MM.1S (cell line): ENCODE measurements around the gene STK32A.

Experiments
- DNase-seq: peaks from one replicate; pipeline ENCODE4 v3.0.0-alpha.2; 2015
- H2AFZ ChIP-seq: fragments of 300-600 bp; sonication (generic); 2 replicates; pipeline ENCODE4 v1.6.0; 2016; ENCODE audit warnings: antibody characterized with exemption, low read length
- H3F3A ChIP-seq: fragments of 300-600 bp; sonication (generic); 2 replicates; pipeline ENCODE4 v1.6.1; 2016; ENCODE audit warnings: mild to moderate bottlenecking, antibody characterized with exemption, low read length, moderate library complexity, mixed read lengths; ENCODE audit not compliant: insufficient read depth
- H3K27ac ChIP-seq: fragments of 300-600 bp; sonication (generic); 2 replicates; pipeline ENCODE4 v1.5.1; 2016; ENCODE audit warnings: mild to moderate bottlenecking, low read length
- H3K27me3 ChIP-seq: fragments of 300-600 bp; sonication (generic); replicated peaks from 2 replicates; pipeline ENCODE4 v1.6.0; 2016; ENCODE audit warnings: low read length; ENCODE audit not compliant: insufficient read depth
- H3K36me3 ChIP-seq: fragments of 300-600 bp; sonication (generic); replicated peaks from 2 replicates; pipeline ENCODE4 v1.6.1; 2016; ENCODE audit warnings: mild to moderate bottlenecking, low read length, mixed read lengths; ENCODE audit not compliant: insufficient read depth
- H3K4me1 ChIP-seq: fragments of 300-600 bp; sonication (generic); 2 replicates; pipeline ENCODE4 v1.6.1; 2016; ENCODE audit warnings: low read length, mixed read lengths
- H3K4me2 ChIP-seq: fragments of 300-600 bp; sonication (generic); 2 replicates; pipeline ENCODE4 v1.6.0; 2016; ENCODE audit warnings: low read depth, low read length
- H3K4me3 ChIP-seq: fragments of 300-600 bp; sonication (generic); 2 replicates; pipeline ENCODE4 v1.5.1; 2016; ENCODE audit warnings: low read length, mixed read lengths
- H3K79me2 ChIP-seq: fragments of 300-600 bp; sonication (generic); 2 replicates; pipeline ENCODE4 v1.6.1; 2016; ENCODE audit warnings: mixed run types, low read length, mixed read lengths
- H3K9ac ChIP-seq: fragments of 300-600 bp; sonication (generic); 2 replicates; pipeline ENCODE4 v1.6.1; 2016; ENCODE audit warnings: low read length, mixed read lengths
- H3K9me2 ChIP-seq: fragments of 300-600 bp; sonication (generic); replicated peaks from 2 replicates; pipeline ENCODE4 v1.6.1; 2016; ENCODE audit warnings: mild to moderate bottlenecking, low read length, mixed read lengths; ENCODE audit not compliant: insufficient read depth
- H3K9me3 ChIP-seq: fragments of 300-600 bp; sonication (generic); replicated peaks from 2 replicates; pipeline ENCODE4 v1.6.1; 2016; ENCODE audit warnings: mild to moderate bottlenecking, low read length, mixed read lengths; ENCODE audit not compliant: insufficient read depth
- H4K20me1 ChIP-seq: fragments of 300-600 bp; sonication (generic); 2 replicates; pipeline ENCODE4 v1.6.1; 2016; ENCODE audit warnings: mild to moderate bottlenecking, low read length, moderate library complexity, mixed read lengths; ENCODE audit not compliant: insufficient read depth
- CTCF ChIP-seq: fragments of 300-600 bp; sonication (generic); IDR thresholded peaks from 2 replicates; pipeline ENCODE4 v1.5.1; 2016; ENCODE audit warnings: antibody characterized with exemption, low read length, mixed read lengths
- EZH2 ChIP-seq: fragments of 300-600 bp; sonication (generic); optimal IDR thresholded peaks from 2 replicates; pipeline ENCODE3; 2017; ENCODE audit warnings: low read depth, mild to moderate bottlenecking, antibody characterized with exemption, low read length, mixed read lengths
- EZH2phosphoT487 ChIP-seq: fragments of 300-600 bp; sonication (generic); IDR thresholded peaks from 2 replicates; pipeline ENCODE4 v1.6.1; 2018; ENCODE audit warnings: antibody characterized with exemption, low read length

Gene STK32A

GRCh38 chr5:147412561-147412960 lies 177.7 kb downstream of the STK32A start:
- no peak for TF ChIP-seq EZH2
- no peak for TF ChIP-seq EZH2phosphoT487
- no peak for TF ChIP-seq CTCF
- no peak overlapping the region for H3K4me2 ChIP-seq
- H3K27me3 ChIP-seq = no peaks in the 10 kb centered on the region
- no peaks in the 10 kb centered on the region for H3F3A ChIP-seq
- no peaks in the 10 kb centered on the region for H3K9me2 ChIP-seq
- no peak overlapping the region for H3K4me3 ChIP-seq
- no peaks in the 10 kb centered on the region for H4K20me1 ChIP-seq
- H3K79me2 ChIP-seq = no peaks in the 10 kb centered on the region
- H2AFZ ChIP-seq = no peak overlapping the region
- H3K36me3 ChIP-seq = no peaks in the 10 kb centered on the region
- no peaks in the 10 kb centered on the region for H3K9me3 ChIP-seq
- no peak for DNase-seq
- no peaks in the 10 kb centered on the region for H3K4me1 ChIP-seq
- no peak overlapping the region for H3K9ac ChIP-seq
- H3K27ac ChIP-seq = no peak overlapping the region

GRCh38 chr5:147413266-147413665 lies 178.4 kb downstream of the STK32A start:
- no peak overlapping the region for H2AFZ ChIP-seq
- no peak overlapping the region for H3K27ac ChIP-seq
- no peak for DNase-seq
- no peaks in the 10 kb centered on the region for H3K36me3 ChIP-seq
- no peaks in the 10 kb centered on the region for H3K79me2 ChIP-seq
- no peak overlapping the region for H3K9ac ChIP-seq
- no peaks in the 10 kb centered on the region for H3F3A ChIP-seq
- H3K4me1 ChIP-seq = no peaks in the 10 kb centered on the region
- no peak overlapping the region for H3K4me2 ChIP-seq
- H3K4me3 ChIP-seq = no peak overlapping the region
- TF ChIP-seq EZH2 (no peak), CTCF (no peak), EZH2phosphoT487 (no peak)
- H4K20me1 ChIP-seq = no peaks in the 10 kb centered on the region
- H3K27me3 ChIP-seq = no peaks in the 10 kb centered on the region
- H3K9me3 ChIP-seq = no peaks in the 10 kb centered on the region
- H3K9me2 ChIP-seq = no peaks in the 10 kb centered on the region

- H4K20me1 ChIP-seq = no peaks in the 10 kb centered on the region
Observed at GRCh38 chr5:147415651-147416050, 180.8 kb downstream of the STK32A start.

More at GRCh38 chr5:147415651-147416050, 180.8 kb downstream of the STK32A start:
- Histone ChIP-seq H3K4me1 (no peaks in the 10 kb centered on the region), H3K27ac (no peak overlapping the region), H3K4me3 (no peak overlapping the region), H3K9ac (no peak overlapping the region), H3K27me3 (no peaks in the 10 kb centered on the region), H3K9me2 (no peaks in the 10 kb centered on the region), H3K4me2 (no peak overlapping the region), H3K36me3 (no peaks in the 10 kb centered on the region), H3K79me2 (no peaks in the 10 kb centered on the region), H2AFZ (no peak overlapping the region), H3F3A (no peaks in the 10 kb centered on the region), H3K9me3 (no peaks in the 10 kb centered on the region)
- no peak for DNase-seq
- TF ChIP-seq CTCF (no peak), EZH2 (no peak), EZH2phosphoT487 (no peak)
